MM.1S (cell line): Measurements from ENCODE around the gene DCTN1.
"Not testable (repeated sequence)": the region's sequence is repeated elsewhere in the genome, so short reads cannot be mapped to it uniquely, and the experiment has no call there.

Source experiments
- CTCF ChIP-seq: fragments of 300-600 bp; sonication (generic); IDR thresholded peaks from 2 replicates; pipeline ENCODE4 v1.5.1; 2016; ENCODE audit warnings: antibody characterized with exemption, low read length, mixed read lengths
- EZH2 ChIP-seq: fragments of 300-600 bp; sonication (generic); optimal IDR thresholded peaks from 2 replicates; pipeline ENCODE3; 2017; ENCODE audit warnings: low read depth, mild to moderate bottlenecking, antibody characterized with exemption, low read length, mixed read lengths

- not testable (repeated sequence) for TF ChIP-seq CTCF, EZH2
Measured at GRCh38 chr2:74336227-74336626, 43.9 kb downstream of the DCTN1 start.
